ENCODE measurements around the gene RSRP1.
"Not testable (repeated sequence)": the region's sequence is repeated elsewhere in the genome, so short reads cannot be mapped to it uniquely, and the experiment has no call there.

The RSRP1 gene

DNA sequence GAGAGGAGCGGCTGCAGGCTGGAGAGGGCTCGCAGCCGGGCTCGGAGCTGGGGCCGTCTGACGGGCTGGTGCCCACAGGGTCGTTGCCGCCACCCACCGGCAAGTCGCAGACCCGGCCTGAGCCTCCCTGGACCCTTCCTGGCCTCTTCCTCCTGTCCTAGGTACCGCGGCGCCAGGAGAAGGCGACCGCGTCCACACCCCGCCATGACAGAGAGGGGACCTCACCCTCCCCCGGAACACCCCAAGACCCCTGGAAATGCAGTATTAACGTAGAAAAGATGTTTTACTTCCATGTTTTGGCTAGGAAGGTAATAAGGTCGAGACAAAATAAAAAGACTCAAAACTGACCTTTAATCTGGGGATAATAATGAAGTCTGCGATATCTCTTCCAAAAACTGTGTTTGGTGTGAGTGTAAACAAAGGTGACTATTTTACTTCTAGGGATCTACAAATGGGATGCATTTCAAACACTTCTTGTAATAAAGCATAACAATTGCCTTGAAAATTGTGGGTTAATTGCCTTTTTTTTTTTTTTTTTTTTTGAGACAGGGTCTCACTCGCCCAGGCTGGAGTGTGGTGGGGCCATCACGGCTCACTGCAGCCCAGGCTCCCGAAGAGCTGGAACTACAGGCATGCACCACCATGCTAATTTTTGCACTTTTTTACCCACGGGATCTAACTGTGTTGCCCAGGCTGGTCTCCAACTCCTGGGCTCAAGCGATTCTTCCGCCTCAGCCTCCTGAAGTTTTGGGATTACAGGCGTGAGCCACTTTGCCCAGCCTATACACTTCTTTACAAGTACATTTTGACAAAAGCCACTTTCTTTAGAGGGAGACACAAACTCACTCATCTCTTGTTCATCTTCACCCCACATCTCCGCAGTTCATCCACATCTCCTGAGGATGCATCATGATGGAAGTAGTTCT lies 838 bp upstream of the RSRP1 start:
- Histone ChIP-seq H3K9ac (ENCODE audit: low read length) (peak overlapping the region; percentile 100), H3K4me1 (ENCODE audit: control insufficient read depth, insufficient read depth, low read length) (peaks cover 12% of the 10 kb centered on the region), H3K4me3 (ENCODE audit: low read length) (peak overlapping the region; percentile 92), H3K27me3 (ENCODE audit: control insufficient read depth, insufficient read depth, low read length) (no peaks in the 10 kb centered on the region), H3K36me3 (ENCODE audit: control insufficient read depth, insufficient read depth, low read length) (no peaks in the 10 kb centered on the region), H3K9me3 (ENCODE audit: control insufficient read depth, low read length) (no peaks in the 10 kb centered on the region)

DNA sequence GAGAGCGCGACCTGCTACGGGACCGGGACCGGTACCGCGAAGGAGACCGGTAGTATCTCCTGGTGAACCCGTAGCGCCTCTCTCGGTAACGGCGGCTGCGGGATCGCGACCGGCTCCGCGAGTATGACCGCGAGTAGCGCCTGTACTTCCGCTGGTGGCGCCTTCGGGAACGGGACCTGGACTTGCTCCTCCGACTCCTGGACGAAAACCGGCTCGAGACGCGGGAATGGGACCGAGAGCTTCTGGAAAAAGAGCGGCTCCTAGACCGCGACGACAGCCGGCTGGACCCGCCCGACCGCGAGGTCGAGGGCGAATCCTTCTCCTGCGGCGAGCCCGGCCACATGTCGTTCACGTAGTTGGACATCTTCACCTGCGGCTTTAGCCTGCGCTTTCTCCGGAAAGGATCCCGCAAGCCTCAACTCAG lies 642 bp downstream of the RSRP1 start:
- Histone ChIP-seq H3K36me3 (ENCODE audit: control insufficient read depth, insufficient read depth, low read length) (no peaks in the 10 kb centered on the region), H3K4me3 (ENCODE audit: low read length) (peak overlapping the region; percentile 92), H3K9me3 (ENCODE audit: control insufficient read depth, low read length) (no peaks in the 10 kb centered on the region), H3K4me1 (ENCODE audit: control insufficient read depth, insufficient read depth, low read length) (peaks cover 12% of the 10 kb centered on the region), H3K27me3 (ENCODE audit: control insufficient read depth, insufficient read depth, low read length) (no peaks in the 10 kb centered on the region), H3K9ac (ENCODE audit: low read length) (peak overlapping the region; percentile 100)

DNA sequence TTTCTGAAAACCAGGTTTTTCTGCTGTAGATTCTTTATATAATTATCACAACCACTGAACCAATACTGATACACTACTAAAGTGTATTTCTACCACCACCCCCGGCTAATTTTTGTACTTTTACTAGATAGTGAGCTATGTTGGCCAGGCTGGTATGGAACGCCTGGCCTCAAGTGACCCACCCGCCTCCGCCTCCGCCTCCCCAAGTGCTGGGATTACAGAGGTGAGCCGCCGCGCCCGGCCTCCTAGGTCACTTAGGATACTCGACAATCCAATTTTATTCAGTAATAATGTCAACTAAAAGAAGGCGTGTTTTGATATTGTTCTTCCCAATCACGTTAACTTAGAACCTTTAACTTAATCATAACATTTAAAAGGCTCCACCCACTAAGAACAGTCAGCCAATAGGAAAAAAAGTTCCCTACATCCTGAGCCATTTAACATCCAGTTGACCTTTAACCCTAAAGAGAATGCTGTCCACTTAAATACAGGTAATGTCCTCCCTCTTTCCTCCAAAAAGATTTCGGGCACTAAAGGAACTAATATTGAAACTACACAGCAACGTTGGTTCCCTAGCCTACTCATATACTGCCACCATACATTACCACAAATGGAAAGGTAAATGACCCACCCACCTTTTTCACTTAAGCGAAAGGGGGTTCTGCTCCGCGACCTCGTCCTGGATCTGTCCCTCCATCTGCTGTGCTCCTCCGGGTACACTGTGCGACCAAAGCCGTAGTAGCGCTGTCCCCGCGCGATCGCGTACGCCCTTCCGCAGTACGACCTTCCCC lies 1.2 kb downstream of the RSRP1 start:
- no peaks in the 10 kb centered on the region for H3K36me3 ChIP-seq (ENCODE audit: control insufficient read depth, insufficient read depth, low read length)

DNA sequence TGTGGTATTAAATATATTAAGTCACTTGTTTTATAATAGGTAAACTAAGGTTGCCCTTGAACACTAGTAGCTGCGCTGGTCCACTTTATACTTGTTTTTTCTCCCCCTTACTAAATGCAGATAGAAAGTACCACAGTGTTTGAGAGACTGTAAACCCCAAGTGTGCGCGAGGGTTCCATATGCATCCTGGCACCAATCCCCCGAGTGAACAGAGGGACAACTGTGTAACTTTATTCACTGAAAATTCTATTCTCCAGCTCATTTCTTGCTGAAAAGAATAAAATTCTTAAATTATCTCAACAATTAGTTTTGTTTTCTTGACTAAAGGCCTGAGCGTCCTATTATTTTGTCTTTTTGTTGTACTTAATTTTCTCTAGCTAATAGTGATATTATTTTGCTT lies 1.9 kb downstream of the RSRP1 start:
- Histone ChIP-seq H3K9me3 (ENCODE audit: control insufficient read depth, low read length) (no peaks in the 10 kb centered on the region), H3K4me1 (ENCODE audit: control insufficient read depth, insufficient read depth, low read length) (peaks cover 16% of the 10 kb centered on the region), H3K27me3 (ENCODE audit: control insufficient read depth, insufficient read depth, low read length) (no peaks in the 10 kb centered on the region), H3K4me3 (ENCODE audit: low read length) (peak overlapping the region; percentile 92), H3K9ac (ENCODE audit: low read length) (peak overlapping the region; percentile 100), H3K36me3 (ENCODE audit: control insufficient read depth, insufficient read depth, low read length) (no peaks in the 10 kb centered on the region)

More for the DNA sequence above, 1.2 kb downstream of the RSRP1 start:
- Histone ChIP-seq H3K9ac (ENCODE audit: low read length) (peak overlapping the region; percentile 100), H3K4me3 (ENCODE audit: low read length) (peak overlapping the region; percentile 92), H3K9me3 (ENCODE audit: control insufficient read depth, low read length) (no peaks in the 10 kb centered on the region), H3K27me3 (ENCODE audit: control insufficient read depth, insufficient read depth, low read length) (no peaks in the 10 kb centered on the region), H3K4me1 (ENCODE audit: control insufficient read depth, insufficient read depth, low read length) (peaks cover 12% of the 10 kb centered on the region)

DNA sequence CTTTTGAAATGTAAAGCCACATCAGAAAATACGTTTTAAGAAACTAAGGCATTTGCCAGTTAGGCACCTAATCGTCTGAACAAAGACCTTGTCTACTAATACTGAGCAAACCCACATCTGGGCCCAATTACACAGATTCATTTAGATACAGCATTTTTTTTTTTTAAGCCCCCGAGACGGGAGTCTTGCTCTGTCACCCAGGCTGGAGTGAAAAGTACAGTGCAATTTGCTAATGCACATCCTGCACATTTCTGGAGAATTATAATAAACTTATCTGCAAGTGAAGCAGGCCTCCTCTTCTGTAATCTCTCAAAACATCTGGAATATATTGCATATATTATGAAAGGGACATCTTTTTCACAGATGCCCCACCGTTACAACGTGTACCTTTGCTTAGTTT lies 3.3 kb downstream of the RSRP1 start:
- H3K9ac ChIP-seq (ENCODE audit: low read length): no peak overlapping the region
- no peaks in the 10 kb centered on the region for H3K36me3 ChIP-seq (ENCODE audit: control insufficient read depth, insufficient read depth, low read length)
- no peak overlapping the region for H3K4me3 ChIP-seq (ENCODE audit: low read length)
- H3K9me3 ChIP-seq (ENCODE audit: control insufficient read depth, low read length): no peaks in the 10 kb centered on the region
- peaks cover 25% of the 10 kb centered on the region for H3K4me1 ChIP-seq (ENCODE audit: control insufficient read depth, insufficient read depth, low read length)
- H3K27me3 ChIP-seq (ENCODE audit: control insufficient read depth, insufficient read depth, low read length): no peaks in the 10 kb centered on the region

DNA sequence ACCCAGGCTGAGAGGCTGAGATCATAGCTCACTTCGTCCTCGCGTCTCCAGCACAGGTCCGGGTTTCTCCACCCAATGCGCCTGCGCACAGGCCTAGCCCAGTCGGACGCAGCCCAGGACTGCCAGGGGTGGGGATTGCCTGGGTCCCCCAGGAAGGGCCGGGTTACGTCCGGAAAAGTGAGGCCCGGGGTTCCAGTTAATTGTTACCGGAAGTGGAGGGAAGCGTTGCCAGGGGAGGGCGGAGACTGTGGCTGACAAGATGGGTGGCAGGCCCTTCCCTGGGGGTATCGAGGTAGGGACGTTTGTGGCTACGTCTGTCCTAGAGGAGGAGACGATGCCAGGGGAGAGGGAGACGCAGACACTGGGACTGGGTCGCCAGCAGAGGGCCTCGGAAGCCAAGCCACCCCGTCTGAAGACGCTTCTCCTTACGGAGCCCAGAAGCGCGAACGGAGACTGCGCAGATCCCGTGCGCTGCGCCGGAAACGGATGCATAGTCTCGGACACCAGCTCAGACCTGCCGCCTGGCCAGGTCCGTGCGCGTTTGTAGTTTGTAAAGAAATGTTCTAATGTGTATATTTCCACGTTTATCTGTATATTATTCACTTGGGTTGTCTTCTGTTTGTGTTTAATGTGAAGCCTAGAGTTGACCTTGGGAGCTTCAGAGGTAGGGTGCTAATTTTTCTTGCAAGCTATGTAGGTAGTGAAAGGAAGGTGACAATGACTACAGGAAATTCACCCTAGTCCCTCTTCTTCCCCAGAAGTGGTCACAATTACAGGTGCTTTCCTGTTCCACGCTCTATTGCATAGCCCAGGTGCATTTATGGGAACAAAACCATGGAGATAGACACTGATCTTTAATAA lies 7.3 kb downstream of the RSRP1 start:
- peaks cover 20% of the 10 kb centered on the region for H3K4me1 ChIP-seq (ENCODE audit: control insufficient read depth, insufficient read depth, low read length)
- peak overlapping the region; percentile 66 for H3K9ac ChIP-seq (ENCODE audit: low read length)
- H3K36me3 ChIP-seq (ENCODE audit: control insufficient read depth, insufficient read depth, low read length): no peaks in the 10 kb centered on the region

DNA sequence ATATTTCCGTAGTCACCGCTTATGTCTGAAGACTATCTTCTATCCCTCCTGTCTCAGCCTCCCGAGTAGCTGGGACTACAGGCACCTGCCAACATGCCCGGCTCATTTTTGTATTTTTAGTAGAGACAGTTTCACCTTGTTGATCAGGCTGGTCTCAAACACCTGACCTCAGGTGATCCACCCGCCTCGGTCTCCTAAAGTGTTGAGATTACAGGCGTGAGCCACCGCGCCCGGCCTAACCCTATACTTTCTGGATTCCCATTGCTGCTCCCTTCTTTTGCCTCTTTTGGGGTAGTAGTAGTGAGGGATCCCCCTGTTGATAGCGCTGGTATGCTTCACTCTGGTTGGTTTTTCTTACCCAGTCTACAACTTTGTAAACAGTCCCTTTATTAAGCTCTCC lies 9.2 kb downstream of the RSRP1 start:
- Histone ChIP-seq H3K4me3 (ENCODE audit: low read length) (no peak overlapping the region), H3K27me3 (ENCODE audit: control insufficient read depth, insufficient read depth, low read length) (no peaks in the 10 kb centered on the region), H3K4me1 (ENCODE audit: control insufficient read depth, insufficient read depth, low read length) (peaks cover 20% of the 10 kb centered on the region), H3K9me3 (ENCODE audit: control insufficient read depth, low read length) (no peaks in the 10 kb centered on the region), H3K9ac (ENCODE audit: low read length) (no peak overlapping the region), H3K36me3 (ENCODE audit: control insufficient read depth, insufficient read depth, low read length) (no peaks in the 10 kb centered on the region)

More for the DNA sequence above, 7.3 kb downstream of the RSRP1 start:
- Histone ChIP-seq H3K9me3 (ENCODE audit: control insufficient read depth, low read length) (no peaks in the 10 kb centered on the region), H3K4me3 (ENCODE audit: low read length) (peak overlapping the region; percentile 52), H3K27me3 (ENCODE audit: control insufficient read depth, insufficient read depth, low read length) (no peaks in the 10 kb centered on the region)

DNA sequence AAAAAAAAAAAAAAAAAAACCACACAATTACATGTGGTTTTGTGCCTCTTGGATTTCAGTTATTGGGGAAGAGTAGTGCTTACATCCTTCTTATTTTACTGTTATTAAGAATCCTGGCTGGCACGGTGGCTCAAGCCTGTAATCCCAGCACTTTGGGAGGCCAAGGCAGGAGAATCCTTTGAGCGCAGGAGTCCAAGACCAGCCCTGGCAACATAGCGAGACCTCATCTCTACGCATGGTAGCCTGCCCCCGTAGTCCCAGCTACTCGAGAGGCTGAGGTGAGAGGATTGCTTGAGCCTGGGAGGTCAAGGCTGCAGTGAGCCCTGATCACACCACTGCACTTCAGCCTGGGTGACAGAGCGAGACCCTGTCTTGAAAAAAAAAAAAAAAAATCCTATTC lies 11.0 kb downstream of the RSRP1 start:
- peaks cover 31% of the 10 kb centered on the region for H3K4me1 ChIP-seq (ENCODE audit: control insufficient read depth, insufficient read depth, low read length)
- not testable (repeated sequence) for H3K9ac ChIP-seq (ENCODE audit: low read length); H3K27me3 ChIP-seq (ENCODE audit: control insufficient read depth, insufficient read depth, low read length)

DNA sequence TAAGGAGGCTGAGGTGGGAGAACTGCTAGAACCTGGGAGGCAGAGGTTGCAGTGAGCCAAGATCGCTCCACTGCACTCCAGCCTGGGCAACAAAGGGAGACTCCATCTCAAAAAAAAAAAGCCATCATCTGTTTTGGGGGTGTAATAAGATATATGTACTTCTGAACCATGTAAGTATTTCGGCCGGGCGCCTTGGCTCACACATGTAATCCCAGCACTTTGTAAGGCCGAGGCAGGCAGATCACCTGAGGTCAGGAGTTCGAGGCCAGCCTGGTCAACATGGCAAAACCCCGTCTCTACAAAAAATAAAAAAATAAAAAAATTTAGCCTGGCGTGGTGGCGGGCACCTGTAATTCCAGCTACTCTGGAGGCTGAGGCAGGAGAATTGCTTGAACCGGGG lies 11.8 kb downstream of the RSRP1 start:
- not testable (repeated sequence) for H3K9me3 ChIP-seq (ENCODE audit: control insufficient read depth, low read length); H3K27me3 ChIP-seq (ENCODE audit: control insufficient read depth, insufficient read depth, low read length); H3K9ac ChIP-seq (ENCODE audit: low read length); H3K4me3 ChIP-seq (ENCODE audit: low read length); H3K36me3 ChIP-seq (ENCODE audit: control insufficient read depth, insufficient read depth, low read length)
- H3K4me1 ChIP-seq (ENCODE audit: control insufficient read depth, insufficient read depth, low read length): peaks cover 32% of the 10 kb centered on the region

More for the DNA sequence above, 11.0 kb downstream of the RSRP1 start:
- not testable (repeated sequence) for H3K4me3 ChIP-seq (ENCODE audit: low read length); H3K9me3 ChIP-seq (ENCODE audit: control insufficient read depth, low read length); H3K36me3 ChIP-seq (ENCODE audit: control insufficient read depth, insufficient read depth, low read length)

DNA sequence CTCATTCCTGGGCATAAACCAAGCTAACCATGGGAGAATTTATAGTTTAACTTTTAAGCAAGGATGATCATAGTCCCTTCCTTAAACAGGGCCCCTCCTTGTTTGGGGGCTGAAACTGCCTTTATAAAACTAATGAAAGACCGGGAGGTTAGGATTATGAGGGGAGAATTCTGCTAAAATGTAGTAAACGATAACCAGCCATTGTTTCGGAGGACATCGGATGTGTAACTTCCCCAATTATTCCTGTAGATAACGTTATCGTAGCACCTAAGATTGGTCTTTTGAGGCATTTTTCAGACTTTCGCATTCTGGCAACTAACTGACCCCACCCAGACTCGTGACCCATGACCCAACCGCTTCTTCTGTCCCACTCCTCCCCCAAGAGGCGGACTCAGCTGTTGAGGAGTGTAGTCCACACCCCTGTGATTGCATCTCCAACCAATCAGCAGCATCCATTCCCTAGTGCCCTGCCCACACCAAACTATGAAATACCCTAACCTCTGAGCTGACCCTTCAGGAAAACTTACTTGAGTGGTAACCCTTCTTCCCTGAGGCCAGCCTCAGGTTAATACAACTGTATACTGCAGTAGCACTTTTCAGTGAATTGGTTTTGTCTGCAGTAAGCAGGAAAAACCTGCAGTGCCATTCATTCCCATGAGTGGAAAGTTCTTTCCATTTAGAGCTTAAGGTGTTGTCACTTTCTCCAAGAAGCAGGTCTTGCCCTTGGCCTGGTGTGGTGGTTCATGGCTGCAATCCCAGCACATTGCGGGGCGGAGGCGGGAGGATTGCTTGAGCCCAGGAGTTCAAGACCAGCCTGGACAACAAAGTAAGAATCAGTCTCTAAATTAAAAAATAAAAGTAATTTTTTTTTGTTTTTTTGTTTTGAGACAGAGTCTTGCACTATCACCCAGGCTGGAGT lies 14.1 kb downstream of the RSRP1 start:
- Histone ChIP-seq H3K36me3 (ENCODE audit: control insufficient read depth, insufficient read depth, low read length) (no peaks in the 10 kb centered on the region), H3K9me3 (ENCODE audit: control insufficient read depth, low read length) (no peaks in the 10 kb centered on the region), H3K4me3 (ENCODE audit: low read length) (peak overlapping the region; percentile 94), H3K4me1 (ENCODE audit: control insufficient read depth, insufficient read depth, low read length) (peaks cover 23% of the 10 kb centered on the region), H3K9ac (ENCODE audit: low read length) (peak overlapping the region; percentile 91), H3K27me3 (ENCODE audit: control insufficient read depth, insufficient read depth, low read length) (no peaks in the 10 kb centered on the region)
